NCI-H2029 treated with DMSO at 0.1 percent for 48 hours (cell line): ENCODE measurements around the gene IKZF3.
"Not testable (repeated sequence)": the region's sequence is repeated elsewhere in the genome, so short reads cannot be mapped to it uniquely, and the experiment has no call there.

Experiments
- DNase-seq: peaks from one replicate; lab custom pipeline; 2025; lab: John Stamatoyannopoulos, UW

The IKZF3 gene

GRCh38 chr17:39855911-39856649, 8.0 kb downstream of the IKZF3 start:
- not testable (repeated sequence) for DNase-seq

- DNase-seq: no peak
These were observed 9.2 kb downstream of the IKZF3 start for GRCh38 chr17:39854909-39855308.

- DNase-seq: no peak
These were observed 11.9 kb downstream of the IKZF3 start for GRCh38 chr17:39852239-39852638.

GRCh38 chr17:39850186-39850585, 13.9 kb downstream of the IKZF3 start:
- not testable (repeated sequence) for DNase-seq

GRCh38 chr17:39848600-39848999, 15.5 kb downstream of the IKZF3 start:
- no peak for DNase-seq

GRCh38 chr17:39846205-39846604, 17.9 kb downstream of the IKZF3 start:
- DNase-seq: no peak

GRCh38 chr17:39845052-39845846, 18.9 kb downstream of the IKZF3 start:
- peak; percentile 33 for DNase-seq

GRCh38 chr17:39841134-39841683, 22.9 kb downstream of the IKZF3 start:
- DNase-seq: no peak

- DNase-seq: no peak
These were observed 25.3 kb downstream of the IKZF3 start for GRCh38 chr17:39838784-39839183.

GRCh38 chr17:39838057-39838456, 26.1 kb downstream of the IKZF3 start:
- DNase-seq: no peak

- DNase-seq: no peak
These were observed 28.0 kb downstream of the IKZF3 start for GRCh38 chr17:39836117-39836516.

GRCh38 chr17:39835038-39835786, 28.9 kb downstream of the IKZF3 start:
- DNase-seq: no peak

- DNase-seq: no peak
These were observed 30.1 kb downstream of the IKZF3 start for GRCh38 chr17:39834017-39834416.

GRCh38 chr17:39831588-39831987, 32.5 kb downstream of the IKZF3 start:
- DNase-seq: no peak

- no peak for DNase-seq
These were observed 35.7 kb downstream of the IKZF3 start for GRCh38 chr17:39828443-39828842.

GRCh38 chr17:39826334-39826733, 37.8 kb downstream of the IKZF3 start:
- DNase-seq: no peak

- DNase-seq: no peak
These were observed 40.6 kb downstream of the IKZF3 start for GRCh38 chr17:39823407-39824054.

GRCh38 chr17:39822051-39822451, 42.1 kb downstream of the IKZF3 start:
- no peak for DNase-seq

GRCh38 chr17:39820987-39821386, 43.1 kb downstream of the IKZF3 start:
- DNase-seq: no peak

GRCh38 chr17:39820541-39820940, 43.6 kb downstream of the IKZF3 start:
- DNase-seq: no peak

- no peak for DNase-seq
These were observed 45.6 kb downstream of the IKZF3 start for GRCh38 chr17:39818358-39819000.
